Thyroid gland (tissue), 4 donors: ENCODE data around the gene C2CD4D.

Experiments
- CTCF ChIP-seq, 6 experiments: fragments of 200-600 bp in 3 of 6; fragments of 450-650 bp in 3 of 6; sonication (generic) in 3 of 6; IDR thresholded peaks; one replicate each; pipeline ENCODE4 v1.5.1; 2016 to 2019; ENCODE audit warnings: antibody characterized with exemption in 6 of 6, mild to moderate bottlenecking in 2 of 6, inconsistent platforms in 1 of 6, moderate library complexity in 1 of 6
- POLR2A ChIP-seq, 2 donors: fragments of 450-650 bp; IDR thresholded peaks; one replicate each; pipeline ENCODE4 v1.6.1; 2017; ENCODE audit warnings: antibody characterized with exemption in 2 of 2, mild to moderate bottlenecking in 2 of 2, moderate library complexity in 1 of 2

- TF ChIP-seq POLR2A (IDR thresholded peaks at IDR 0.05) = no peak
- no peak for TF ChIP-seq CTCF (IDR thresholded peaks at IDR 0.05)
Measured at GRCh38 chr1:151815716-151816327, 23.8 kb downstream of the C2CD4D start.
